Measurements from ENCODE around the gene ANLN.
A peak's percentile ranks its signal among the peaks of the same experiment; 100 is the strongest.
"Not testable (repeated sequence)": the region's sequence is repeated elsewhere in the genome, so short reads cannot be mapped to it uniquely, and the experiment has no call there.

Gene ANLN

DNA sequence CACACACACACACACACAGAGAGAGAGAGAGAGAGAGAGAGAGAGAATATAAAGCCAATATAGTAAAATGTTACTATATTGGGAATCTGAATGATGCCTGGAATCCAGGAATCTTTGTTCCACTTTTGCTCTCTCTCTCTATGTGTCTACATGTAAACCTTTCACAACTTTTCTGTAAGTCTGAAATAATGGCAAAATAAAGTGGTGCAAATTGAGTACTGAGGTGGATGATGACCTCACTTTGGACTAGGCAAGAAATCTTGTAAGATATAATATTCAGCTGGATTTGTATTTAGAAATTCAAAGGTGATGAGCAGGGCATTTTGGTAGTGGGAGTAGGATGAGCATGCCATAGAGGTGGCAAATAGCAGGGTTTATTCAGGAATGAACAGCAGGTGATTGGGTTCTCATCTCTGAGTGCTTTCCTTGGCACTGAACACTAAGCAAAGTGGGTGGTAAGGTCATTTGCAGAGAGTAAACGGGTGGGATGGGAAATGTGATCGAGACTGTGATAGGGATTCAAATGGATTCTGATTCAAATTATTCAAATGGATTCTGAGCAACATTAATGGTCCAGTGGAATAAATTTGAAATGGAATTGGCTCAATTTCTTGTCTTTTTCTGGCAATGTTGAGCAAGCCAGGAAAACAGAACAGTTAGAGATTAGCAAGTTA, 9.7 kb upstream of the ANLN start:
- DNase-seq (ENCODE audit: low read depth in 2 of 3, low spot score in 1 of 3), result no peak

DNA sequence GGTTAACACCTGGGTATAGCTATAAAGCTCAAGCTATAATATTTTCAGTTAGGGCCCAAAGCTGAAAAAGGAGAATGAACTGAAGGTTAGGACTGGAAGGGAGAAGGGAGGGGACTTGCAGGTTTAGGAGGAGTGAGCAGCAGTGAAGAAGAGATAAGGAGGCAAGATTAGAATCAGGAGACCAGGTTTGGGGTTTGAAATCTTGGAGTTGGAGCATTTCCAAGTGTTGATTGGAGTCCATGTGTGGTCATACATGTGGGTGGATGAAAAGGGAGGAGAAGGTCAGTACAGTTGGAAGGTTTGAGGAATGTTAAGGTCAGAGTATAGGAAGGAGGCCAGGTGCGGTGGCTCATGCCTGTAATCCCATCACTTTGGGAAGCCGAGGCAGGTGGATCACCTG, 8.6 kb upstream of the ANLN start:
- no peak for DNase-seq (ENCODE audit: low read depth in 2 of 3, low spot score in 1 of 3)

- not testable (repeated sequence) for DNase-seq (ENCODE audit: low read depth in 2 of 3, low spot score in 1 of 3)
These were observed 6.4 kb upstream of the ANLN start for GRCh38 chr7:36383284-36383683.

DNA sequence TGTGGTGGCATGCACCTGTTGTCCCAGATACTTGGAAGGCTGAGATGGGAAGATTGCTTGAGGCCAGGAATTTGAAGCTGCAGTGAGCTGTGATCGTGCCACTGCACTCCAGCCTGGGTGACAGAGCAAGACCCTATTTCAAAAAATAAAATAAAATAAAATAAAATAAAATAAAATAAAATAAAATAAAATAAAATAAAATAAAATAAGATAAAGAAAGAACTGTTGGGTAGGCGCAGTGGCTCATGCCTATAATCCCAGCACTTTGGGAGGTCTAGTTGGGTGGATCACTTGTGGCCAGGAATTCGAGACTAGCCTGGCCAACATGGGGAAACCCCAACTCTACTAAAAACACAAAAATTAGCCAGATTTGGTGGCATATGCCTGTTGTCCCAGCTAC, 4.0 kb upstream of the ANLN start:
- not testable (repeated sequence) for DNase-seq (ENCODE audit: low read depth in 2 of 3, low spot score in 1 of 3)

GRCh38 chr7:36387435-36388231, 2.0 kb upstream of the ANLN start:
- DNase-seq (ENCODE audit: low read depth in 2 of 3, low spot score in 1 of 3), result no peak

DNA sequence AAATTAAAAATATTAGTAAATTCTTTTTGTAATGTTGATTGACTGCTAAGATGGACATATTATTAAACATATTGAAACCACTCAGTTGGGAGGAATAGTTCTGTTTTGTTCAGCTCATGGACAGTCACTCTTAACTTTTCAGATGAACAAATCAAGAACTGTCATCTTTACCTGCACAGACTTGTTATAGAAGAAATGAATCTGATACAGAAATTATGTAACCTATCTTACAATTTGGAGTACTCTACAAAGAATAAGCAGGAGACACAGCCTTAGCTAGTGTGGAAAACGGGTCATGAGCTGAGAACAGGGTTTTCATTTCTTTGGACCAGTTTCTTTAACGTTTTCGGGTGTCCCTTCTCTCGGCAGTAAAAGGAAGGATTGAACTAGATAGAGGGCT, 1.2 kb upstream of the ANLN start:
- DNase-seq (ENCODE audit: low read depth in 2 of 3, low spot score in 1 of 3), result no peak

DNA sequence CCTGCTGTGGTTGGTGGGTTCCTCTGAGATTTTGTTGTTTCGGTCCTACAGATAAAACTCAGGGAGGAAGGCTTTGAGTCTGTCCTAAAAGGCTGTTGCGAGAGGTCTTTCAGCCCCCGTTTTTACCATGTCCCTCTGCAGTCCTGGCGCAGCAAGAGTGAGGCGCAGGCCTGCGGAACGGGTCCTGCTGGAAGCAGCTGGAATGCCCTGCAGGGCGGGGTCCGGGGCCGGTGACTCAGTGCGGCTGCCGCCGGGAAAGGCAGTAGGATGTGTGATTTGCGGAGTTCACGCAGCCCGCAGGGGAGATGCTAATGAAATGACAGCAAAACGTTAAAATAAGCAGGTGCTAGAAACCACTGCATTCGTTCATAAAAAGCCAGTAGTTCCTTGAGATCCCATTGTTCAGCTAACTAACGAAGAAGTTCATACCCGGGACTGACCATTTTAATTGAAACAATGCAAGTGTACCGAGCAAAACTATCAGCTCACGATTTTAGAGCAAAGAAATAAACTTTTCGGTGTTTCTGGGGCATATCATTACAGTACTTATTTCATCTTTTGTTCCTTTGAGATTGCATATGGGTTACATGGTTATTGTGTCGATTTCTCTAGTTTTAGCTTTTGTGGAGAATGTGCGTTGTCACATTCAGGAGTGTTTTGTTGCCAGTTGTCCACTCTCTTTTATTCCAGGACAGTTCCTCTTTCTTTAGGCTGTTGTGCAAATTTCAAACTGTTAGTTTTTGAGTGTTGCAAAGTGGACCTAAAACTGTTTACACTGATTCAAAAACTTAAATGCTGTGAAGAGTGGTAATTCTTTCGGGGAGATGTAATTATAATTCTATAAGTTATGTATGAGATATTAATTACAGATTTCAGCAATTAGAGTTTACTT, 783 bp downstream of the ANLN start:
- DNase-seq (ENCODE audit: low read depth in 2 of 3, low spot score in 1 of 3), result peak; percentile 45 to 75 (median 60)

DNA sequence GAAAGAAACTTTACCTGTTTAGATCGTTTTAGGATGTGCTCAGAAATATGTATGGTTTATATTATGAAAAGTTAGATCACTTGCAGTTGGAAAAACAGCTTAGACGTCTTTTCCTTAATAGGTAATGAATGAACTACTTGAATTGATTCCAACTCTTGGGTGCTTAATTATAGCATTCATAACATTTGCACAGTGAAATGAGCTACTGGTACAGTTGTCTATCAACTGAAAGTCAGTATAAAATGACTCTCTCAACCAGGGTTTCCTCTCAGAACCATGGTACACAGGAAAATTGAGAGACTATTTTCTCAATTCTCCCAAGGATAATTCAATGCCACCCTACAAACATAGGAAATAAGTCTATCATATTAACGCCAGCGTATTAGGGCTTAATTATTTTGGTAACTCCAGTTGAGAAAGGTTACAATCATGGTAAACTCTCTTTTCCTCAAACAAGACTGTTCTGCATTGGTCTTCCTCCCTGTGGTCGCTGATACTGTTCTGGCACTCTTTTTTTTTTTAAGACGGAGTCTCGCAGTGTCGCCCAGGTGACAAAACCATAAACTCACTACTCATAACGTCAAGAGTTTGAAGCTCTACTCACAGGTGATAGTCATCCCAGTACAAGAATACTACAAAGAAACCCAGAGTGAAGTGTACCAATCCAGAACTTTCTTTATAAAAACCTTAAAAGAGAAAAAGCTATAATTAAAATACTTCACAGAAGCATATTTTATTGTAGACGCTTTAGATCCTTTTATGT, 2.0 kb downstream of the ANLN start:
- DNase-seq (ENCODE audit: low read depth in 2 of 3, low spot score in 1 of 3), result no peak

DNA sequence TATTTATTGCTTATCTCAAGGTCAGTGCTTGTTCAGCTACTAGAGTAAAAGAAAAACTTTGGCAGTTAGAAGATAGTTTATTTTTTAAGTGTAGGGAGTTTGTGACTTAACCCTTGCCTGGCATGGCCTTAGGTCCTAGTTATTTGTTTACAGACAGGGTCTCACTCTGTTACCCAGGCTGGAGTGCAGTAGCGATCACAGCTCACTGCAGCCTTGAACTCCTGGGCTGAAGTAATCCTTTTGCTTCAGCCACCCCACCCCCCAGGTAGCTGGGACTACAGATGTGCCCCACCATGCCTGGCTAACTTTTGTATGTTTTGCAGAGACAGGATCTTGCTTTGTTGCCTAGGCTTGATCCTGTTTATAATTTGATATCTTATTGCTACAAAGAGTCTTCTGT, 4.2 kb downstream of the ANLN start:
- no peak for DNase-seq (ENCODE audit: low read depth in 2 of 3, low spot score in 1 of 3)

DNA sequence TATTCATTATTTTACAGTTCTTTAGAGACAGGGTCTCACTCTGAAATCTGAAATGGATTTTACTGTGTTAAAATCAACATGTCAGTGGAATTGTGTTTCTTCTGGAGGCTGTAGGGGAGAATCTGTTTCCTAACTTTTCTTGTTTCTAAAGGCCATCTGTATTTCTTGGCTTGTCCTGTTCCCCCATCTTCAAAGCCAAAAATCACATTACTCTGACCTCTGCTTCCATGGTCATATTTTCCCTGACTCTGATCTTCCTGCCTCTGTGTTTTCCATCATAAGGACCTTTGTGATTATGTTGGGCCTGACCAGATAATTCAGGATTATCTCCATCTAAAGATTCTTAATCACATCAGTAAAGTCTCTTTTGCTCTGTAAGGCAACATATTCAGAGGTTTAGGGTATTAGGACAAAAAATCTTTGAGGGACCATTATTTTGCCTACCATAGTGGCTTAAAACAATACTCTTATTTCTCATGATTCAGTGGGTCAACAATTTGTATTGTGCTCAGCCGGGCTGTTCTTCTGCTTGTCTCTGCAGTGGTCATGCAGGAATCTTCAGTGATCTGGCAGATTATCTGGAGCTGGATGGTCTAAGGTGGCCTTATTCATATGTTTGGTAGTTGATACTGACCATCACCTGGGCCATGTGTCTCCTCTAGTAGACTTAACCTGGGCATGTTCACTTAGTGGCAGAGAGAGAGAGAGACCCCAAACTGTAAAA, 5.7 kb downstream of the ANLN start:
- DNase-seq (ENCODE audit: low read depth in 2 of 3, low spot score in 1 of 3), result no peak

- DNase-seq (ENCODE audit: low read depth in 2 of 3, low spot score in 1 of 3), result no peak
These were observed 6.5 kb downstream of the ANLN start for GRCh38 chr7:36396150-36396549.

- DNase-seq (ENCODE audit: low read depth in 2 of 3, low spot score in 1 of 3), result no peak
These were observed 10.4 kb downstream of the ANLN start for GRCh38 chr7:36400036-36400435.

GRCh38 chr7:36400606-36401005, 10.9 kb downstream of the ANLN start:
- DNase-seq (ENCODE audit: low read depth in 2 of 3, low spot score in 1 of 3), result no peak

- no peak for DNase-seq (ENCODE audit: low read depth in 2 of 3, low spot score in 1 of 3)
These were observed 13.8 kb downstream of the ANLN start for GRCh38 chr7:36403452-36403851.

GRCh38 chr7:36404639-36405408, 15.2 kb downstream of the ANLN start:
- no peak for DNase-seq (ENCODE audit: low read depth in 2 of 3, low spot score in 1 of 3)

DNA sequence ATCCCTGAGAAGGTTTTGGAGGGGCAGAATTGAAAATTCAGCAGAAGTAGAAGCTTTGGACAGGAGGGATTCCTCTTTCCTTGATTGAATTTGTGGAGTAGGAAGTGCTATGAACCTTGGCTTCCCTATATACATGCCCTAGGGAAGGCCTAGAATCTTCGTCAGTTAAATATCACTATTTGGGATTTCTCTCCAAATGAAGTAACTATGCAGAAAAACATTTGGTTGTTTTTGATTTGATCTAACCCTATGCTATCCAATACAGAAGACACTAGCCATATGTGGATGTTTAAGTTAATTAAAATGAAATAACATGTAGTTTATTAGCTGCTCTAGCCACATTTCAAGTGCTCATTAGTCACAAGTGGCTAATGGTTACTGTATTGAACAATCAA, 15.7 kb downstream of the ANLN start:
- DNase-seq (ENCODE audit: low read depth in 2 of 3, low spot score in 1 of 3), result no peak

DNA sequence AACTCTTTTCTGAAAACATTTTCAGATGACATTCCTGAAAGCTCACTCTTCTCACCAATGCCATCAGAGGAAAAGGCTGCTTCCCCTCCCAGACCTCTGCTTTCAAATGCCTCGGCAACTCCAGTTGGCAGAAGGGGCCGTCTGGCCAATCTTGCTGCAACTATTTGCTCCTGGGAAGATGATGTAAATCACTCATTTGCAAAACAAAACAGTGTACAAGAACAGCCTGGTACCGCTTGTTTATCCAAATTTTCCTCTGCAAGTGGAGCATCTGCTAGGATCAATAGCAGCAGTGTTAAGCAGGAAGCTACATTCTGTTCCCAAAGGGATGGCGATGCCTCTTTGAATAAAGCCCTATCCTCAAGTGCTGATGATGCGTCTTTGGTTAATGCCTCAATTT, 16.5 kb downstream of the ANLN start:
- DNase-seq (ENCODE audit: low read depth in 2 of 3, low spot score in 1 of 3), result no peak

GRCh38 chr7:36407636-36408550, 18.2 kb downstream of the ANLN start:
- DNase-seq (ENCODE audit: low read depth in 2 of 3, low spot score in 1 of 3), result no peak

DNA sequence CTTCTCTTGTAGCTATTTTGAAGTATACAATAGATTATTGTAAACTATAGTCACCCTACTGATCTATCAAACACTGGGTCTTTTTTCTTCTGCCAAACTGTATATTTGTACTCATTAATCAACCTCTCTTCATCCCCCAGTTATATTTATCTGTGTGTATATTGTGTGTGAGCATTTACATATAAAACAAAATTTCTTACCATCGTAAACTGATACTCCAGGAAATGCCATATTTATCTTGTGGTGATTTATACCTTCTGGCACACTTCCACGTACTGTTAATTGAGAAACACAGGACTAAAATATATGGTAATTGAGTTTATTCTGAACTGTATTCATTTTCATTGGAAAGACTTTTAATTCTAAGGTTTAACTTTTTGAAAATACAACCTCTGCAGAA, 18.9 kb downstream of the ANLN start:
- DNase-seq (ENCODE audit: low read depth in 2 of 3, low spot score in 1 of 3), result no peak
